Activated CD4-positive, alpha-beta T cell treated with anti-CD3 and anti-CD28 coated beads, Interleukin-2, amount 10 ng/mL, durations not matched to agents 24 days and 14 days (primary cell): ENCODE data around the gene PLEKHG2. TPM values are rescaled to one million over a fixed set of nuclear protein-coding genes. Genes with fewer than 3 reads are reported as not detected.
"Not testable (repeated sequence)": the region's sequence is repeated elsewhere in the genome, so short reads cannot be mapped to it uniquely, and the experiment has no call there.

ENCODE experiments used
- DNase-seq: peaks from one replicate; pipeline ENCODE4 v3.0.0; 2022
- H3K27ac Mint-ChIP-seq: one replicate; pipeline ENCODE4 v1.8.0; 2022; ENCODE audit warnings: mild to moderate bottlenecking, mixed read lengths
- H3K27me3 Mint-ChIP-seq: one replicate; pipeline ENCODE4 v1.8.0; 2022; ENCODE audit warnings: mixed read lengths
- H3K36me3 Mint-ChIP-seq: one replicate; pipeline ENCODE4 v1.8.0; 2022; ENCODE audit warnings: low read depth, mild to moderate bottlenecking, mixed read lengths
- H3K4me1 Mint-ChIP-seq: one replicate; pipeline ENCODE4 v1.8.0; 2021; ENCODE audit warnings: mixed read lengths
- H3K4me3 Mint-ChIP-seq: one replicate; pipeline ENCODE4 v1.8.0; 2022; ENCODE audit warnings: mild to moderate bottlenecking, moderate library complexity, mixed read lengths
- H3K9me3 Mint-ChIP-seq: one replicate; pipeline ENCODE4 v1.8.0; 2021; ENCODE audit warnings: mixed read lengths
- intact Hi-C: fragments of 100-400 bp; cut with micrococcal nuclease; formaldehyde crosslinking; loops from one replicate; pipeline ENCODE4 v1.15.1; 2023
- total RNA-seq: library from RNA; stranded (reverse); gene quantifications from 2 replicates; pipeline ENCODE4 v1.2.3, GENCODE V29; 2022

PLEKHG2 gene
- 42.0 and 46.1 TPM in 2 replicates for total RNA-seq

- Mint-ChIP-seq H3K4me3 (peak within 1 kb of the TSS; percentile 87), H3K4me1 (peaks cover 47% of the 10 kb centered on the region), H3K36me3 (peaks cover 32% of the 10 kb centered on the region), H3K9me3 (no peaks in the 10 kb centered on the region), H3K27me3 (no peaks in the 10 kb centered on the region), H3K27ac (peak within 1 kb of the TSS; percentile 88)
- peak; percentile 99 for DNase-seq
- intact Hi-C loops: loop anchor here (1.0 to 2.0 kb wide), 6 partner anchors 18 to 290 kb away; partner anchors contain the start of genes MED29 and PAF1
Observed at GRCh38 chr19:39412100-39412866, at the start of gene PLEKHG2. TSS of gene PLEKHG2 (plus strand) at chr19:39412669. CDS start at chr19:39414087, 1,418 bp downstream.

GRCh38 chr19:39362682-39363657 lies 49.5 kb upstream of the PLEKHG2 start:
- H3K36me3 Mint-ChIP-seq: peaks cover 31% of the 10 kb centered on the region
- H3K27me3 Mint-ChIP-seq: no peaks in the 10 kb centered on the region
- intact Hi-C loops: no loop called here
- peak overlapping the region; percentile 32 for H3K27ac Mint-ChIP-seq
- no peaks in the 10 kb centered on the region for H3K4me1 Mint-ChIP-seq
- no peak overlapping the region for H3K4me3 Mint-ChIP-seq
- no peaks in the 10 kb centered on the region for H3K9me3 Mint-ChIP-seq
- no peak for DNase-seq

GRCh38 chr19:39363901-39364457 lies 48.5 kb upstream of the PLEKHG2 start:
- no peak for DNase-seq
- H3K36me3 Mint-ChIP-seq: peaks cover 28% of the 10 kb centered on the region

GRCh38 chr19:39365531-39365930 lies 46.9 kb upstream of the PLEKHG2 start:
- Mint-ChIP-seq H3K4me1 (no peaks in the 10 kb centered on the region), H3K27me3 (no peaks in the 10 kb centered on the region), H3K9me3 (no peaks in the 10 kb centered on the region), H3K4me3 (no peak overlapping the region), H3K27ac (no peak overlapping the region), H3K36me3 (peaks cover 28% of the 10 kb centered on the region)
- intact Hi-C loops: loop anchor here (5.0 kb wide), 1 partner anchor 267 kb away; no protein-coding TSS in a partner anchor
- DNase-seq: no peak

More at GRCh38 chr19:39363901-39364457, 48.5 kb upstream of the PLEKHG2 start:
- Mint-ChIP-seq H3K4me1 (no peaks in the 10 kb centered on the region), H3K27me3 (no peaks in the 10 kb centered on the region), H3K9me3 (no peaks in the 10 kb centered on the region), H3K4me3 (no peak overlapping the region), H3K27ac (peak overlapping the region; percentile 69)
- intact Hi-C loops: no loop called here

GRCh38 chr19:39369200-39369599 lies 43.3 kb upstream of the PLEKHG2 start:
- Mint-ChIP-seq H3K4me3 (no peak overlapping the region), H3K4me1 (peaks cover 2% of the 10 kb centered on the region), H3K36me3 (peaks cover 39% of the 10 kb centered on the region), H3K9me3 (no peaks in the 10 kb centered on the region), H3K27ac (no peak overlapping the region), H3K27me3 (no peaks in the 10 kb centered on the region)
- DNase-seq: no peak
- intact Hi-C loops: loop anchor here (5.0 kb wide), 1 partner anchor 263 kb away; no protein-coding TSS in a partner anchor

- DNase-seq: no peak
- no peaks in the 10 kb centered on the region for H3K27me3 Mint-ChIP-seq
- no peaks in the 10 kb centered on the region for H3K9me3 Mint-ChIP-seq
- peaks cover 39% of the 10 kb centered on the region for H3K36me3 Mint-ChIP-seq
- no peak overlapping the region for H3K27ac Mint-ChIP-seq
- intact Hi-C loops: no loop called here
- no peak overlapping the region for H3K4me3 Mint-ChIP-seq
- peaks cover 2% of the 10 kb centered on the region for H3K4me1 Mint-ChIP-seq
Observed at GRCh38 chr19:39370735-39371134, 41.7 kb upstream of the PLEKHG2 start.

- H3K4me3 Mint-ChIP-seq: no peak overlapping the region
- no peak overlapping the region for H3K27ac Mint-ChIP-seq
- no peaks in the 10 kb centered on the region for H3K27me3 Mint-ChIP-seq
- no peak for DNase-seq
- H3K36me3 Mint-ChIP-seq: peaks cover 44% of the 10 kb centered on the region
- H3K9me3 Mint-ChIP-seq: no peaks in the 10 kb centered on the region
- intact Hi-C loops: no loop called here
- H3K4me1 Mint-ChIP-seq: peaks cover 2% of the 10 kb centered on the region
Observed at GRCh38 chr19:39372047-39372802, 40.2 kb upstream of the PLEKHG2 start.

GRCh38 chr19:39372941-39373340 lies 39.5 kb upstream of the PLEKHG2 start:
- Mint-ChIP-seq H3K27me3 (no peaks in the 10 kb centered on the region), H3K27ac (no peak overlapping the region), H3K36me3 (peaks cover 49% of the 10 kb centered on the region), H3K4me1 (peaks cover 2% of the 10 kb centered on the region), H3K4me3 (no peak overlapping the region), H3K9me3 (no peaks in the 10 kb centered on the region)
- DNase-seq: no peak
- intact Hi-C loops: no loop called here

- Mint-ChIP-seq H3K36me3 (peaks cover 46% of the 10 kb centered on the region), H3K27ac (no peak overlapping the region), H3K4me1 (peaks cover 2% of the 10 kb centered on the region), H3K27me3 (no peaks in the 10 kb centered on the region), H3K4me3 (no peak overlapping the region), H3K9me3 (no peaks in the 10 kb centered on the region)
- DNase-seq: no peak
- intact Hi-C loops: no loop called here
Observed at GRCh38 chr19:39375929-39376328, 36.5 kb upstream of the PLEKHG2 start.

GRCh38 chr19:39377373-39378362 lies 34.8 kb upstream of the PLEKHG2 start:
- Mint-ChIP-seq H3K9me3 (no peaks in the 10 kb centered on the region), H3K4me1 (no peaks in the 10 kb centered on the region), H3K4me3 (no peak overlapping the region), H3K36me3 (peaks cover 48% of the 10 kb centered on the region), H3K27ac (no peak overlapping the region), H3K27me3 (no peaks in the 10 kb centered on the region)
- intact Hi-C loops: no loop called here
- no peak for DNase-seq

- H3K27ac Mint-ChIP-seq, H3K27me3 Mint-ChIP-seq, H3K4me1 Mint-ChIP-seq, intact Hi-C loops, DNase-seq, H3K4me3 Mint-ChIP-seq, H3K9me3 Mint-ChIP-seq: not testable (repeated sequence)
- peaks cover 50% of the 10 kb centered on the region for H3K36me3 Mint-ChIP-seq
Observed at GRCh38 chr19:39379366-39379765, 33.1 kb upstream of the PLEKHG2 start.

GRCh38 chr19:39379865-39380396 lies 32.5 kb upstream of the PLEKHG2 start:
- intact Hi-C loops: no loop called here
- Mint-ChIP-seq H3K27ac (no peak overlapping the region), H3K4me1 (peaks cover 3% of the 10 kb centered on the region), H3K36me3 (peaks cover 48% of the 10 kb centered on the region), H3K4me3 (no peak overlapping the region), H3K27me3 (no peaks in the 10 kb centered on the region), H3K9me3 (no peaks in the 10 kb centered on the region)
- no peak for DNase-seq
